ENCODE results near the gene ZC2HC1B. TPM values are rescaled to one million over a fixed set of nuclear protein-coding genes. Genes with fewer than 3 reads are reported as not detected.
"Not testable (repeated sequence)": the region's sequence is repeated elsewhere in the genome, so short reads cannot be mapped to it uniquely, and the experiment has no call there.

Gene ZC2HC1B
- total RNA-seq, 1 experiment from 2014 or later: not detected

GRCh38 chr6:143845033-143845432 lies 19.2 kb upstream of the ZC2HC1B start:
- H3K36me3 ChIP-seq (replicated peaks; ENCODE audit: control insufficient read depth, insufficient read depth, low read length): peaks cover 29% of the 10 kb centered on the region
- no peak for DNase-seq

GRCh38 chr6:143851706-143852105 lies 12.6 kb upstream of the ZC2HC1B start:
- H3K36me3 ChIP-seq (replicated peaks; ENCODE audit: control insufficient read depth, insufficient read depth, low read length): peaks cover 14% of the 10 kb centered on the region

More at GRCh38 chr6:143845033-143845432, 19.2 kb upstream of the ZC2HC1B start:
- no peak overlapping the region for H3K4me3 ChIP-seq (ENCODE audit: insufficient read depth, low read depth, low read length)
- H3K27me3 ChIP-seq (ENCODE audit: control insufficient read depth, insufficient read depth, low read length): no peaks in the 10 kb centered on the region

GRCh38 chr6:143855057-143855456 lies 9.2 kb upstream of the ZC2HC1B start:
- DNase-seq; H3K27me3 ChIP-seq (ENCODE audit: control insufficient read depth, insufficient read depth, low read length); H3K4me3 ChIP-seq (ENCODE audit: insufficient read depth, low read depth, low read length): not testable (repeated sequence)
- peaks cover 17% of the 10 kb centered on the region for H3K36me3 ChIP-seq (replicated peaks; ENCODE audit: control insufficient read depth, insufficient read depth, low read length)

More at GRCh38 chr6:143851706-143852105, 12.6 kb upstream of the ZC2HC1B start:
- not testable (repeated sequence) for H3K4me3 ChIP-seq (ENCODE audit: insufficient read depth, low read depth, low read length); DNase-seq; H3K27me3 ChIP-seq (ENCODE audit: control insufficient read depth, insufficient read depth, low read length)

- DNase-seq; H3K4me3 ChIP-seq (ENCODE audit: insufficient read depth, low read depth, low read length); H3K27me3 ChIP-seq (ENCODE audit: control insufficient read depth, insufficient read depth, low read length): not testable (repeated sequence)
- peaks cover 18% of the 10 kb centered on the region for H3K36me3 ChIP-seq (replicated peaks; ENCODE audit: control insufficient read depth, insufficient read depth, low read length)
Measured at GRCh38 chr6:143856762-143857161, 7.5 kb upstream of the ZC2HC1B start.

- Histone ChIP-seq H3K36me3 (replicated peaks; ENCODE audit: control insufficient read depth, insufficient read depth, low read length) (peaks cover 21% of the 10 kb centered on the region), H3K4me3 (ENCODE audit: insufficient read depth, low read depth, low read length) (no peak overlapping the region), H3K27me3 (ENCODE audit: control insufficient read depth, insufficient read depth, low read length) (no peaks in the 10 kb centered on the region)
- DNase-seq: no peak
Measured at GRCh38 chr6:143857651-143858050, 6.6 kb upstream of the ZC2HC1B start.

GRCh38 chr6:143859891-143860660 lies 4.2 kb upstream of the ZC2HC1B start:
- no peak for DNase-seq
- peaks cover 25% of the 10 kb centered on the region for H3K36me3 ChIP-seq (replicated peaks; ENCODE audit: control insufficient read depth, insufficient read depth, low read length)

GRCh38 chr6:143863771-143864170 lies 503 bp upstream of the ZC2HC1B start:
- H3K4me3 ChIP-seq (ENCODE audit: insufficient read depth, low read depth, low read length): no peak overlapping the region
- H3K27me3 ChIP-seq (ENCODE audit: control insufficient read depth, insufficient read depth, low read length): no peaks in the 10 kb centered on the region
- H3K36me3 ChIP-seq (replicated peaks; ENCODE audit: control insufficient read depth, insufficient read depth, low read length): peaks cover 14% of the 10 kb centered on the region
- no peak for DNase-seq

More at GRCh38 chr6:143859891-143860660, 4.2 kb upstream of the ZC2HC1B start:
- H3K4me3 ChIP-seq (ENCODE audit: insufficient read depth, low read depth, low read length): no peak overlapping the region
- H3K27me3 ChIP-seq (ENCODE audit: control insufficient read depth, insufficient read depth, low read length): no peaks in the 10 kb centered on the region

GRCh38 chr6:143867236-143867635 lies 3.0 kb downstream of the ZC2HC1B start:
- DNase-seq: no peak
- no peaks in the 10 kb centered on the region for H3K27me3 ChIP-seq (ENCODE audit: control insufficient read depth, insufficient read depth, low read length)
- no peak overlapping the region for H3K4me3 ChIP-seq (ENCODE audit: insufficient read depth, low read depth, low read length)
- H3K36me3 ChIP-seq (replicated peaks; ENCODE audit: control insufficient read depth, insufficient read depth, low read length): peaks cover 6% of the 10 kb centered on the region

- H3K4me3 ChIP-seq (ENCODE audit: insufficient read depth, low read depth, low read length); H3K36me3 ChIP-seq (replicated peaks; ENCODE audit: control insufficient read depth, insufficient read depth, low read length); DNase-seq; H3K27me3 ChIP-seq (ENCODE audit: control insufficient read depth, insufficient read depth, low read length): not testable (repeated sequence)
Measured at GRCh38 chr6:143868808-143869207, 4.5 kb downstream of the ZC2HC1B start.

- not testable (repeated sequence) for H3K4me3 ChIP-seq (ENCODE audit: insufficient read depth, low read depth, low read length); H3K27me3 ChIP-seq (ENCODE audit: control insufficient read depth, insufficient read depth, low read length); DNase-seq; H3K36me3 ChIP-seq (replicated peaks; ENCODE audit: control insufficient read depth, insufficient read depth, low read length)
Measured at GRCh38 chr6:143871202-143871730, 7.0 kb downstream of the ZC2HC1B start.

- DNase-seq: no peak
- Histone ChIP-seq H3K36me3 (replicated peaks; ENCODE audit: control insufficient read depth, insufficient read depth, low read length) (no peaks in the 10 kb centered on the region), H3K27me3 (ENCODE audit: control insufficient read depth, insufficient read depth, low read length) (no peaks in the 10 kb centered on the region), H3K4me3 (ENCODE audit: insufficient read depth, low read depth, low read length) (no peak overlapping the region)
Measured at GRCh38 chr6:143872201-143872600, 7.9 kb downstream of the ZC2HC1B start.

- not testable (repeated sequence) for H3K27me3 ChIP-seq (ENCODE audit: control insufficient read depth, insufficient read depth, low read length); H3K4me3 ChIP-seq (ENCODE audit: insufficient read depth, low read depth, low read length); H3K36me3 ChIP-seq (replicated peaks; ENCODE audit: control insufficient read depth, insufficient read depth, low read length); DNase-seq
Measured at GRCh38 chr6:143873600-143873999, 9.3 kb downstream of the ZC2HC1B start.

GRCh38 chr6:143874503-143874902 lies 10.2 kb downstream of the ZC2HC1B start:
- DNase-seq: not testable (repeated sequence)

GRCh38 chr6:143877584-143878271 lies 13.5 kb downstream of the ZC2HC1B start:
- no peak for DNase-seq
- no peaks in the 10 kb centered on the region for H3K27me3 ChIP-seq (ENCODE audit: control insufficient read depth, insufficient read depth, low read length)
- H3K4me3 ChIP-seq (ENCODE audit: insufficient read depth, low read depth, low read length): no peak overlapping the region
- H3K36me3 ChIP-seq (replicated peaks; ENCODE audit: control insufficient read depth, insufficient read depth, low read length): no peaks in the 10 kb centered on the region

More at GRCh38 chr6:143874503-143874902, 10.2 kb downstream of the ZC2HC1B start:
- H3K36me3 ChIP-seq (replicated peaks; ENCODE audit: control insufficient read depth, insufficient read depth, low read length); H3K4me3 ChIP-seq (ENCODE audit: insufficient read depth, low read depth, low read length); H3K27me3 ChIP-seq (ENCODE audit: control insufficient read depth, insufficient read depth, low read length): not testable (repeated sequence)

GRCh38 chr6:143878272-143878760 lies 14.0 kb downstream of the ZC2HC1B start:
- Histone ChIP-seq H3K36me3 (replicated peaks; ENCODE audit: control insufficient read depth, insufficient read depth, low read length) (no peaks in the 10 kb centered on the region), H3K4me3 (ENCODE audit: insufficient read depth, low read depth, low read length) (no peak overlapping the region), H3K27me3 (ENCODE audit: control insufficient read depth, insufficient read depth, low read length) (no peaks in the 10 kb centered on the region)
- no peak for DNase-seq
